NCI-H748 treated with DMSO at 0.1 percent for 48 hours (cell line): ENCODE data around the gene MR1.

ENCODE experiments used
- DNase-seq: peaks from one replicate; lab custom pipeline; 2025; lab: John Stamatoyannopoulos, UW

Gene MR1

GRCh38 chr1:181091309-181092040, 57.7 kb downstream of the MR1 start:
- DNase-seq: no peak

- no peak for DNase-seq
These were observed 58.3 kb downstream of the MR1 start for GRCh38 chr1:181092056-181092455.

- no peak for DNase-seq
These were observed 59.2 kb downstream of the MR1 start for GRCh38 chr1:181092883-181093458.

GRCh38 chr1:181094416-181095212, 60.8 kb downstream of the MR1 start:
- DNase-seq: no peak

- DNase-seq: no peak
These were observed 61.5 kb downstream of the MR1 start for GRCh38 chr1:181095260-181095659.

GRCh38 chr1:181095763-181096184, 62.0 kb downstream of the MR1 start:
- DNase-seq: no peak

- DNase-seq: no peak
These were observed 63.5 kb downstream of the MR1 start for GRCh38 chr1:181097242-181097641.

GRCh38 chr1:181099152-181100014, 65.6 kb downstream of the MR1 start:
- no peak for DNase-seq

GRCh38 chr1:181100015-181100905, 66.5 kb downstream of the MR1 start:
- DNase-seq: no peak

GRCh38 chr1:181100934-181101333, 67.2 kb downstream of the MR1 start:
- DNase-seq: no peak

- peak; percentile 72 for DNase-seq
These were observed 67.9 kb downstream of the MR1 start for GRCh38 chr1:181101581-181102226.

GRCh38 chr1:181102841-181103240, 69.1 kb downstream of the MR1 start:
- no peak for DNase-seq

GRCh38 chr1:181103399-181103798, 69.6 kb downstream of the MR1 start:
- no peak for DNase-seq

- no peak for DNase-seq
These were observed 70.4 kb downstream of the MR1 start for GRCh38 chr1:181104042-181104789.

GRCh38 chr1:181104790-181105133, 71.0 kb downstream of the MR1 start:
- DNase-seq: no peak

- DNase-seq: peak; percentile 67
These were observed 71.6 kb downstream of the MR1 start for GRCh38 chr1:181105134-181106021.

GRCh38 chr1:181106022-181106312, 72.2 kb downstream of the MR1 start:
- no peak for DNase-seq

GRCh38 chr1:181106479-181106878, 72.7 kb downstream of the MR1 start:
- no peak for DNase-seq

- no peak for DNase-seq
These were observed 73.9 kb downstream of the MR1 start for GRCh38 chr1:181107711-181108110.
